ENCODE data around the gene DDIT3.

DNA sequence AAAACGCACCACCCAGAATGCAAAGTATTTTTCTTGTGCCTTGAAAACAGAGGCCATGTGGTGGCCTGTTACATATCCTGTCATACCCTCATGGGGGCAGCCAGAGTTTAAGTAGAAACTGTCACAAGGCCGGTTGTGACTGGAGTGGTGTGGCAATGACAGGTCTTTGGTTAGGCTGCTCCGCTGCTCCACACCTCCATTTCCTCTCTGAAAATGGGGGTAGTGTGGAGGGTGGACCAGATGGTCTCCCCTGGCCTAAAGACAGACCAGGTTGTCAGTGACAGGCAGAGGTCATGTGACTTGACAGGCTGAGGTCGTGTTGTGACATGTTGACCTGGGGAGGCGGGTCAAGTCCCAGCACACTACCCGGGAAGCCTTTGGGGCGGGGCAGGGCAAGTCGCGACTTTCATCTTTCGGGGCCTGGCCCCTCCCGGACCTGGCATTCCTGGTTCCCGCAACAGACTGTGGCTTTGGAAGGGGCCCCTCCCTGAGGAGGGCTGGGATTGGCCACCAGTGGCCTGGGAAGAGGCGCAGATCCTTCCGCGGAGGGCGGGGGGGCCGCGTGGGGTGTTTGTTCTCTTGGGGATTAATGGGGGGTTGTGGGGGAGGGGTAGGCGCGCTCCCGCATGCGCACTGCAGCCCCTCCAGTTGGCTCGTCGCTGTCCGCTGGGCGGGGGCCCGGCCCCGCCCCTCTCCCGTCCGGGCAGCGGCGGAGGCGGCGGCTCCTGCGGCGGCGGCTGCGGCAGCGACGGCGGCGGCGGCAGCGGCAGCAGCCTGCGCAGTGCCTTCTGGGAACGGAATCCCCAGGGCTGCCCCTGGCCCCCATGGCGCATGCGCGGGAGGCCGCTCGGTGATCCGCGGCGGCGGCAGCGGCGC, 1.9 kb upstream of the DDIT3 start, which contains the start of gene MBD6:
- TF ChIP-seq EZH2 (IDR thresholded peaks at IDR 0.05) (no peak), POLR2AphosphoS5 (IDR thresholded peaks at IDR 0.05; ENCODE audit: borderline replicate concordance, low read depth, low read length) (0 out of 2 replicates have a peak, but pooled peaks have one; percentile 43), FOXP2 (optimal IDR thresholded peaks at IDR 0.05; ENCODE audit: control extremely low read depth, extremely low read length, insufficient read depth) (peak; percentile 81)
